GM19240 (cell line): ENCODE results near the gene HCN4.

Source experiments
- DNase-seq: peaks from one replicate; pipeline ENCODE4 v3.0.0; 2011; ENCODE audit warnings: low spot score; ENCODE audit not compliant: insufficient read length

Gene HCN4

GRCh38 chr15:73380661-73381060, 11.9 kb upstream of the HCN4 start:
- no peak for DNase-seq

GRCh38 chr15:73378089-73378488, 9.3 kb upstream of the HCN4 start:
- no peak for DNase-seq

GRCh38 chr15:73375755-73376305, 7.1 kb upstream of the HCN4 start:
- no peak for DNase-seq

- DNase-seq = no peak
These were observed 6.3 kb upstream of the HCN4 start for GRCh38 chr15:73375012-73375411.

- no peak for DNase-seq
These were observed 5.8 kb upstream of the HCN4 start for GRCh38 chr15:73374604-73375003.

GRCh38 chr15:73373221-73373620, 4.5 kb upstream of the HCN4 start:
- DNase-seq = no peak

GRCh38 chr15:73371812-73372211, 3.1 kb upstream of the HCN4 start:
- no peak for DNase-seq

- DNase-seq = no peak
These were observed 1.4 kb upstream of the HCN4 start for GRCh38 chr15:73370151-73370550.

GRCh38 chr15:73369154-73369694, 466 bp upstream of the HCN4 start:
- DNase-seq = no peak

- DNase-seq = no peak
These were observed 996 bp downstream of the HCN4 start for GRCh38 chr15:73367624-73368300.

GRCh38 chr15:73366766-73367623, 1.8 kb downstream of the HCN4 start:
- DNase-seq = no peak

GRCh38 chr15:73364070-73364469, 4.7 kb downstream of the HCN4 start:
- no peak for DNase-seq

GRCh38 chr15:73362900-73363299, 5.9 kb downstream of the HCN4 start:
- no peak for DNase-seq

GRCh38 chr15:73361337-73361736, 7.4 kb downstream of the HCN4 start:
- no peak for DNase-seq

- no peak for DNase-seq
These were observed 9.1 kb downstream of the HCN4 start for GRCh38 chr15:73359651-73360050.

GRCh38 chr15:73357999-73358665, 10.6 kb downstream of the HCN4 start:
- DNase-seq = no peak

- DNase-seq = no peak
These were observed 13.0 kb downstream of the HCN4 start for GRCh38 chr15:73355612-73356265.

- DNase-seq = no peak
These were observed 14.5 kb downstream of the HCN4 start for GRCh38 chr15:73354241-73354640.

- DNase-seq = no peak
These were observed 15.0 kb downstream of the HCN4 start for GRCh38 chr15:73353734-73354133.

- DNase-seq = no peak
These were observed 16.7 kb downstream of the HCN4 start for GRCh38 chr15:73352082-73352481.

- no peak for DNase-seq
These were observed 19.6 kb downstream of the HCN4 start for GRCh38 chr15:73349191-73349590.
